Skin of body (tissue), 2 donors: ENCODE measurements around the gene INTU. TPM values are rescaled to one million over a fixed set of nuclear protein-coding genes. Genes with fewer than 3 reads are reported as not detected.
"Not testable (repeated sequence)": the region's sequence is repeated elsewhere in the genome, so short reads cannot be mapped to it uniquely, and the experiment has no call there.

Source experiments
- DNase-seq: peaks from one replicate; lab custom pipeline; 2025; lab: John Stamatoyannopoulos, UW
- total RNA-seq: library from RNA; depleted of rRNA; stranded (reverse); fragments of >200 nt; gene quantifications from one replicate; pipeline ENCODE4 v1.2.3, GENCODE V29; 2014

The INTU gene
- 20.2 TPM for total RNA-seq

- peak; percentile 96 for DNase-seq
Measured at GRCh38 chr4:127632420-127633403, at the start of gene INTU. Gene INTU, plus strand, starts transcription at chr4:127632957. Its CDS starts 78 bp downstream, at chr4:127633035.

GRCh38 chr4:127586496-127586895, 46.3 kb upstream of the INTU start:
- not testable (repeated sequence) for DNase-seq

- DNase-seq, result no peak
Measured at GRCh38 chr4:127586922-127587571, 45.7 kb upstream of the INTU start.

- DNase-seq, result not testable (repeated sequence)
Measured at GRCh38 chr4:127589153-127589552, 43.6 kb upstream of the INTU start.

GRCh38 chr4:127598656-127599055, 34.1 kb upstream of the INTU start:
- no peak for DNase-seq

- DNase-seq, result peak; percentile 21
Measured at GRCh38 chr4:127601029-127601428, 31.7 kb upstream of the INTU start.

- peak; percentile 51 for DNase-seq
Measured at GRCh38 chr4:127604949-127605709, 27.6 kb upstream of the INTU start.

- DNase-seq, result no peak
Measured at GRCh38 chr4:127606823-127607222, 25.9 kb upstream of the INTU start.

- DNase-seq, result no peak
Measured at GRCh38 chr4:127609484-127609883, 23.3 kb upstream of the INTU start.

GRCh38 chr4:127610488-127610887, 22.3 kb upstream of the INTU start:
- DNase-seq, result no peak

- no peak for DNase-seq
Measured at GRCh38 chr4:127616898-127617297, 15.9 kb upstream of the INTU start.

- no peak for DNase-seq
Measured at GRCh38 chr4:127618427-127618826, 14.3 kb upstream of the INTU start.

GRCh38 chr4:127622621-127622920, 10.2 kb upstream of the INTU start:
- no peak for DNase-seq

GRCh38 chr4:127622921-127623796, 9.6 kb upstream of the INTU start:
- DNase-seq, result no peak

GRCh38 chr4:127623797-127624083, 9.0 kb upstream of the INTU start:
- no peak for DNase-seq

GRCh38 chr4:127624173-127624572, 8.6 kb upstream of the INTU start:
- DNase-seq, result no peak

- no peak for DNase-seq
Measured at GRCh38 chr4:127629371-127629770, 3.4 kb upstream of the INTU start.

- no peak for DNase-seq
Measured at GRCh38 chr4:127630152-127630551, 2.6 kb upstream of the INTU start.

- no peak for DNase-seq
Measured at GRCh38 chr4:127631420-127631819, 1.3 kb upstream of the INTU start.

- no peak for DNase-seq
Measured at GRCh38 chr4:127634181-127634580, 1.4 kb downstream of the INTU start.

GRCh38 chr4:127641524-127641923, 8.8 kb downstream of the INTU start:
- DNase-seq, result no peak
